ENCODE data around the gene CHST2.

The CHST2 gene

GRCh38 chr3:143089965-143090364 is 29.6 kb upstream of the CHST2 start:
- DNase-seq (ENCODE audit: low read depth, low spot score): no peak
- TF ChIP-seq CTCF (IDR thresholded peaks at IDR 0.05; ENCODE audit: insufficient read depth, low read length, missing control alignments): no peak
- H3K4me3 ChIP-seq (ENCODE audit: low read depth, low read length): no peak overlapping the region
- POLR2A ChIA-PET: no interaction called here
- CTCF ChIA-PET: no interaction called here

- H3K4me3 ChIP-seq (ENCODE audit: low read depth, low read length): no peak overlapping the region
- ChIA-PET POLR2A (no interaction called here), CTCF (interaction anchor here (1.4 kb wide), 1 partner anchor 583 kb away, joined by 5 read pairs; no protein-coding TSS in a partner anchor)
- no peak for TF ChIP-seq CTCF (IDR thresholded peaks at IDR 0.05; ENCODE audit: insufficient read depth, low read length, missing control alignments)
- no peak for DNase-seq (ENCODE audit: low read depth, low spot score)
Observed at GRCh38 chr3:143090486-143090885, 29.1 kb upstream of the CHST2 start.

- H3K4me3 ChIP-seq (ENCODE audit: low read depth, low read length): no peak overlapping the region
- CTCF ChIA-PET: interaction anchor here (1.4 kb wide), 1 partner anchor 583 kb away, joined by 5 read pairs; no protein-coding TSS in a partner anchor
Observed at GRCh38 chr3:143090976-143091837, 28.4 kb upstream of the CHST2 start.

GRCh38 chr3:143092191-143092590 is 27.4 kb upstream of the CHST2 start:
- no peak overlapping the region for H3K4me3 ChIP-seq (ENCODE audit: low read depth, low read length)
- ChIA-PET CTCF (no interaction called here), POLR2A (no interaction called here)
- no peak for DNase-seq (ENCODE audit: low read depth, low spot score)
- TF ChIP-seq CTCF (IDR thresholded peaks at IDR 0.05; ENCODE audit: insufficient read depth, low read length, missing control alignments): no peak

More at GRCh38 chr3:143090976-143091837, 28.4 kb upstream of the CHST2 start:
- DNase-seq (ENCODE audit: low read depth, low spot score): no peak
- no peak for TF ChIP-seq CTCF (IDR thresholded peaks at IDR 0.05; ENCODE audit: insufficient read depth, low read length, missing control alignments)
- POLR2A ChIA-PET: no interaction called here

- no peak for DNase-seq (ENCODE audit: low read depth, low spot score)
- ChIA-PET CTCF (no interaction called here), POLR2A (no interaction called here)
- TF ChIP-seq CTCF (IDR thresholded peaks at IDR 0.05; ENCODE audit: insufficient read depth, low read length, missing control alignments): no peak
- H3K4me3 ChIP-seq (ENCODE audit: low read depth, low read length): no peak overlapping the region
Observed at GRCh38 chr3:143095813-143096212, 23.8 kb upstream of the CHST2 start.

GRCh38 chr3:143098032-143098764 is 21.4 kb upstream of the CHST2 start:
- ChIA-PET CTCF (interaction anchor here (0.8 kb wide), 1 partner anchor 58 kb away, joined by 4 read pairs; no protein-coding TSS in a partner anchor), POLR2A (no interaction called here)
- TF ChIP-seq CTCF (IDR thresholded peaks at IDR 0.05; ENCODE audit: insufficient read depth, low read length, missing control alignments): no peak
- DNase-seq (ENCODE audit: low read depth, low spot score): no peak
- H3K4me3 ChIP-seq (ENCODE audit: low read depth, low read length): no peak overlapping the region
